WTC11 (cell line): ENCODE results near the gene NCKAP5. TPM values are rescaled to one million over a fixed set of nuclear protein-coding genes. Genes with fewer than 3 reads are reported as not detected.

Source experiments
- ATAC-seq: fragments of 200-7000 bp; cut with Tn5 transposase; 2 replicates; pipeline ENCODE4 v1.10.0; 2021; ENCODE audit warnings: mild to moderate bottlenecking, moderate library complexity
- CTCF ChIA-PET: fragments of 300-600 bp; sonication (Branson Sonifier 250); formaldehyde crosslinking; loops from one replicate; lab custom pipeline; 2021; ENCODE audit warnings: antibody characterized with exemption; lab: Charles Lee
- POLR2A ChIA-PET: fragments of 350-600 bp; sonication (Branson Sonifier 250); formaldehyde crosslinking; loops from one replicate; lab custom pipeline; 2021; ENCODE audit warnings: antibody characterized with exemption; lab: Charles Lee
- DNase-seq: peaks from one replicate; pipeline ENCODE4 v3.0.0; 2021; ENCODE audit warnings: low spot score
- H3K27ac Mint-ChIP-seq: 2 replicates; pipeline ENCODE4 v1.8.0; 2021; ENCODE audit warnings: mixed read lengths
- H3K27me3 Mint-ChIP-seq: 2 replicates; pipeline ENCODE4 v1.8.0; 2021; ENCODE audit warnings: low read depth, mild to moderate bottlenecking, moderate library complexity, mixed read lengths
- H3K36me3 Mint-ChIP-seq: 2 replicates; pipeline ENCODE4 v1.8.0; 2021; ENCODE audit warnings: mixed read lengths
- H3K4me1 Mint-ChIP-seq: 2 replicates; pipeline ENCODE4 v1.8.0; 2022; ENCODE audit warnings: mixed read lengths
- H3K4me3 Mint-ChIP-seq: 2 replicates; pipeline ENCODE4 v1.8.0; 2021; ENCODE audit warnings: mild to moderate bottlenecking, moderate library complexity, mixed read lengths
- H3K9me3 Mint-ChIP-seq: 2 replicates; pipeline ENCODE4 v1.8.0; 2021; ENCODE audit warnings: mixed read lengths
- CREM ChIP-seq: sonication (generic); formaldehyde crosslinking; IDR thresholded peaks from 2 replicates; pipeline ENCODE4 v1.8.1; 2022; ENCODE audit warnings: mild to moderate bottlenecking, missing genetic modification reagents, moderate library complexity
- E2F4 ChIP-seq: sonication (generic); formaldehyde crosslinking; IDR thresholded peaks from 2 replicates; pipeline ENCODE4 v1.8.1; 2022; ENCODE audit warnings: low read depth, mild to moderate bottlenecking, moderate library complexity, missing genetic modification reagents, borderline replicate concordance
- ERG ChIP-seq: fragments of 250-450 bp; sonication (Bioruptor Pico); IDR thresholded peaks from 2 replicates; pipeline ENCODE4 v1.8.0; 2021; ENCODE audit warnings: mild to moderate bottlenecking
- FOXK1 ChIP-seq: sonication (generic); formaldehyde crosslinking; IDR thresholded peaks from 2 replicates; pipeline ENCODE4 v1.8.0; 2022; ENCODE audit warnings: mild to moderate bottlenecking, moderate library complexity, missing genetic modification reagents
- HMGA2 ChIP-seq: fragments of 250-450 bp; sonication (Bioruptor Pico); IDR thresholded peaks from 2 replicates; pipeline ENCODE4 v1.4.0; 2021; ENCODE audit warnings: mild to moderate bottlenecking, moderate library complexity
- JAZF1 ChIP-seq: fragments of 250-450 bp; sonication (Bioruptor Pico); IDR thresholded peaks from 2 replicates; pipeline ENCODE4 v1.9.0; 2021; ENCODE audit warnings: moderate library complexity, mild to moderate bottlenecking, inconsistent platforms
- NR2C2 ChIP-seq: sonication (generic); formaldehyde crosslinking; IDR thresholded peaks from 2 replicates; pipeline ENCODE4 v1.8.0; 2022; ENCODE audit warnings: mild to moderate bottlenecking, missing genetic modification reagents
- RELA ChIP-seq: sonication (generic); formaldehyde crosslinking; IDR thresholded peaks from 2 replicates; pipeline ENCODE4 v1.8.1; 2022; ENCODE audit warnings: missing genetic modification reagents, mild to moderate bottlenecking, borderline replicate concordance
- SOX15 ChIP-seq: fragments of 250-450 bp; sonication (Bioruptor Pico); IDR thresholded peaks from 2 replicates; pipeline ENCODE4 v1.9.0; 2021; ENCODE audit warnings: mild to moderate bottlenecking
- TEAD1 ChIP-seq: sonication (generic); formaldehyde crosslinking; IDR thresholded peaks from 2 replicates; pipeline ENCODE4 v1.8.0; 2022; ENCODE audit warnings: mild to moderate bottlenecking, missing genetic modification reagents
- TP53 ChIP-seq: sonication (generic); formaldehyde crosslinking; IDR thresholded peaks from 2 replicates; pipeline ENCODE4 v1.8.1; 2023; ENCODE audit warnings: mild to moderate bottlenecking, missing genetic modification reagents
- ZNF121 ChIP-seq: sonication (generic); formaldehyde crosslinking; IDR thresholded peaks from 2 replicates; pipeline ENCODE4 v1.8.0; 2023; ENCODE audit warnings: missing genetic modification reagents
- ZNF396 ChIP-seq: fragments of 250-450 bp; sonication (Bioruptor Pico); IDR thresholded peaks from 2 replicates; pipeline ENCODE4 v1.8.0; 2021; ENCODE audit warnings: mild to moderate bottlenecking, moderate library complexity, borderline replicate concordance
- ZNF423 ChIP-seq: fragments of 250-450 bp; sonication (Bioruptor Pico); IDR thresholded peaks from 2 replicates; pipeline ENCODE4 v2.1.2; 2022; ENCODE audit warnings: mild to moderate bottlenecking, moderate library complexity
- total RNA-seq: library from RNA; stranded (reverse); gene quantifications from 3 replicates; pipeline ENCODE4 v1.2.3, GENCODE V29; 2021
- TF ChIP-seq, protein P1 (sequence below): sonication (generic); formaldehyde crosslinking; IDR thresholded peaks from 2 replicates; pipeline ENCODE4 v1.8.1; 2023; ENCODE audit warnings: mild to moderate bottlenecking, missing genetic modification reagents
- TF ChIP-seq, protein P2 (sequence below): sonication (generic); formaldehyde crosslinking; IDR thresholded peaks from 2 replicates; pipeline ENCODE4 v1.8.0; 2022; ENCODE audit warnings: mild to moderate bottlenecking, missing genetic modification reagents
- TF ChIP-seq, protein P3 (sequence below): fragments of 250-450 bp; sonication (Bioruptor Pico); IDR thresholded peaks from 2 replicates; pipeline ENCODE4 v1.9.0; 2021; ENCODE audit warnings: mild to moderate bottlenecking
- TF ChIP-seq, protein P4 (sequence below): sonication (generic); formaldehyde crosslinking; IDR thresholded peaks from 2 replicates; pipeline ENCODE4 v1.8.1; 2022; ENCODE audit warnings: low read depth, missing genetic modification reagents, borderline replicate concordance
- TF ChIP-seq, protein P5 (sequence below): sonication (generic); formaldehyde crosslinking; IDR thresholded peaks from 2 replicates; pipeline ENCODE4 v1.8.0; 2022; ENCODE audit warnings: missing genetic modification reagents

Gene NCKAP5
- total RNA-seq, 1 experiment from 2014 or later: 0.55 TPM

DNA sequence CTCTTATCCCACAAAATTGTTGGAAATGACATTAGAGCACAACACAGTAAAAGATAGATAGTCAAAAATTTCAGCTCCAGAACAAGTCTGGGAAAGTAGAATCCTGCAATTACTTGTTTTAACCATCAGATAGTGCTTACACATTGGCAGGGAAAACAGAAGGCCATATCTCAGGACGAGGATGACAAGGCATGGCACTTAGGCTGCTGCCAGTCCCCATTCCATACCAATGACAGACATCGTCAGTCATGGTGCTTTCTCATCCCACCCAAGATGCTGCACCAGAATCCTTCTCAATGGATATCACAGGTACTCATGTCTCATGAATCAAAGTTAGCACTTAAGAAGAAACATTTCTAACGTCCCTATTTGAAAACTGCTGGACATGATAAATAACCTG lies 187.3 kb downstream of the NCKAP5 start (continued):
- TF ChIP-seq, protein P1, sequence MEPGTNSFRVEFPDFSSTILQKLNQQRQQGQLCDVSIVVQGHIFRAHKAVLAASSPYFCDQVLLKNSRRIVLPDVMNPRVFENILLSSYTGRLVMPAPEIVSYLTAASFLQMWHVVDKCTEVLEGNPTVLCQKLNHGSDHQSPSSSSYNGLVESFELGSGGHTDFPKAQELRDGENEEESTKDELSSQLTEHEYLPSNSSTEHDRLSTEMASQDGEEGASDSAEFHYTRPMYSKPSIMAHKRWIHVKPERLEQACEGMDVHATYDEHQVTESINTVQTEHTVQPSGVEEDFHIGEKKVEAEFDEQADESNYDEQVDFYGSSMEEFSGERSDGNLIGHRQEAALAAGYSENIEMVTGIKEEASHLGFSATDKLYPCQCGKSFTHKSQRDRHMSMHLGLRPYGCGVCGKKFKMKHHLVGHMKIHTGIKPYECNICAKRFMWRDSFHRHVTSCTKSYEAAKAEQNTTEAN (CRISPR knock-in tag): no peak
- TF ChIP-seq TP53 (CRISPR knock-in tag) (no peak), ZNF396 (CRISPR knock-in tag) (no peak), ERG (CRISPR knock-in tag) (no peak)
- TF ChIP-seq, protein P2, sequence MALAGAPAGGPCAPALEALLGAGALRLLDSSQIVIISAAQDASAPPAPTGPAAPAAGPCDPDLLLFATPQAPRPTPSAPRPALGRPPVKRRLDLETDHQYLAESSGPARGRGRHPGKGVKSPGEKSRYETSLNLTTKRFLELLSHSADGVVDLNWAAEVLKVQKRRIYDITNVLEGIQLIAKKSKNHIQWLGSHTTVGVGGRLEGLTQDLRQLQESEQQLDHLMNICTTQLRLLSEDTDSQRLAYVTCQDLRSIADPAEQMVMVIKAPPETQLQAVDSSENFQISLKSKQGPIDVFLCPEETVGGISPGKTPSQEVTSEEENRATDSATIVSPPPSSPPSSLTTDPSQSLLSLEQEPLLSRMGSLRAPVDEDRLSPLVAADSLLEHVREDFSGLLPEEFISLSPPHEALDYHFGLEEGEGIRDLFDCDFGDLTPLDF (CRISPR knock-in tag): no peak

- H3K9me3 Mint-ChIP-seq: peaks cover 12% of the 10 kb centered on the region
- no peaks in the 10 kb centered on the region for H3K27me3 Mint-ChIP-seq
- no peak overlapping the region for H3K4me3 Mint-ChIP-seq
- TF ChIP-seq CREM (CRISPR knock-in tag): no peak
- no peak for TF ChIP-seq JAZF1 (CRISPR knock-in tag)
- no peak for TF ChIP-seq HMGA2 (CRISPR knock-in tag)
- no peak for TF ChIP-seq TEAD1 (CRISPR knock-in tag)
- no peak for TF ChIP-seq SOX15 (CRISPR knock-in tag)
- no peak for TF ChIP-seq ZNF423 (CRISPR knock-in tag)
- TF ChIP-seq E2F4 (CRISPR knock-in tag): no peak
- TF ChIP-seq, protein P3, sequence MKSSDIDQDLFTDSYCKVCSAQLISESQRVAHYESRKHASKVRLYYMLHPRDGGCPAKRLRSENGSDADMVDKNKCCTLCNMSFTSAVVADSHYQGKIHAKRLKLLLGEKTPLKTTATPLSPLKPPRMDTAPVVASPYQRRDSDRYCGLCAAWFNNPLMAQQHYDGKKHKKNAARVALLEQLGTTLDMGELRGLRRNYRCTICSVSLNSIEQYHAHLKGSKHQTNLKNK (CRISPR knock-in tag): no peak
- TF ChIP-seq, protein P4, sequence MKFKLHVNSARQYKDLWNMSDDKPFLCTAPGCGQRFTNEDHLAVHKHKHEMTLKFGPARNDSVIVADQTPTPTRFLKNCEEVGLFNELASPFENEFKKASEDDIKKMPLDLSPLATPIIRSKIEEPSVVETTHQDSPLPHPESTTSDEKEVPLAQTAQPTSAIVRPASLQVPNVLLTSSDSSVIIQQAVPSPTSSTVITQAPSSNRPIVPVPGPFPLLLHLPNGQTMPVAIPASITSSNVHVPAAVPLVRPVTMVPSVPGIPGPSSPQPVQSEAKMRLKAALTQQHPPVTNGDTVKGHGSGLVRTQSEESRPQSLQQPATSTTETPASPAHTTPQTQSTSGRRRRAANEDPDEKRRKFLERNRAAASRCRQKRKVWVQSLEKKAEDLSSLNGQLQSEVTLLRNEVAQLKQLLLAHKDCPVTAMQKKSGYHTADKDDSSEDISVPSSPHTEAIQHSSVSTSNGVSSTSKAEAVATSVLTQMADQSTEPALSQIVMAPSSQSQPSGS: no peak
- TF ChIP-seq FOXK1 (CRISPR knock-in tag): no peak
- no peak for TF ChIP-seq ZNF121
- TF ChIP-seq NR2C2 (CRISPR knock-in tag): no peak
- TF ChIP-seq, protein P5, sequence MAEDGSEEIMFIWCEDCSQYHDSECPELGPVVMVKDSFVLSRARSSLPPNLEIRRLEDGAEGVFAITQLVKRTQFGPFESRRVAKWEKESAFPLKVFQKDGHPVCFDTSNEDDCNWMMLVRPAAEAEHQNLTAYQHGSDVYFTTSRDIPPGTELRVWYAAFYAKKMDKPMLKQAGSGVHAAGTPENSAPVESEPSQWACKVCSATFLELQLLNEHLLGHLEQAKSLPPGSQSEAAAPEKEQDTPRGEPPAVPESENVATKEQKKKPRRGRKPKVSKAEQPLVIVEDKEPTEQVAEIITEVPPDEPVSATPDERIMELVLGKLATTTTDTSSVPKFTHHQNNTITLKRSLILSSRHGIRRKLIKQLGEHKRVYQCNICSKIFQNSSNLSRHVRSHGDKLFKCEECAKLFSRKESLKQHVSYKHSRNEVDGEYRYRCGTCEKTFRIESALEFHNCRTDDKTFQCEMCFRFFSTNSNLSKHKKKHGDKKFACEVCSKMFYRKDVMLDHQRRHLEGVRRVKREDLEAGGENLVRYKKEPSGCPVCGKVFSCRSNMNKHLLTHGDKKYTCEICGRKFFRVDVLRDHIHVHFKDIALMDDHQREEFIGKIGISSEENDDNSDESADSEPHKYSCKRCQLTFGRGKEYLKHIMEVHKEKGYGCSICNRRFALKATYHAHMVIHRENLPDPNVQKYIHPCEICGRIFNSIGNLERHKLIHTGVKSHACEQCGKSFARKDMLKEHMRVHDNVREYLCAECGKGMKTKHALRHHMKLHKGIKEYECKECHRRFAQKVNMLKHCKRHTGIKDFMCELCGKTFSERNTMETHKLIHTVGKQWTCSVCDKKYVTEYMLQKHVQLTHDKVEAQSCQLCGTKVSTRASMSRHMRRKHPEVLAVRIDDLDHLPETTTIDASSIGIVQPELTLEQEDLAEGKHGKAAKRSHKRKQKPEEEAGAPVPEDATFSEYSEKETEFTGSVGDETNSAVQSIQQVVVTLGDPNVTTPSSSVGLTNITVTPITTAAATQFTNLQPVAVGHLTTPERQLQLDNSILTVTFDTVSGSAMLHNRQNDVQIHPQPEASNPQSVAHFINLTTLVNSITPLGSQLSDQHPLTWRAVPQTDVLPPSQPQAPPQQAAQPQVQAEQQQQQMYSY: no peak
- TF ChIP-seq RELA (CRISPR knock-in tag): no peak
- DNase-seq (no peak), ATAC-seq (no peak)
- ChIA-PET POLR2A (no interaction called here), CTCF (interaction anchor here (0.8 kb wide), 1 partner anchor 466 kb away, joined by 3 read pairs; no protein-coding TSS in a partner anchor)
- no peak overlapping the region for H3K27ac Mint-ChIP-seq
- no peaks in the 10 kb centered on the region for H3K36me3 Mint-ChIP-seq
- H3K4me1 Mint-ChIP-seq: peaks cover 17% of the 10 kb centered on the region
Observed at GRCh38 chr2:133378928-133379549, 189.2 kb downstream of the NCKAP5 start.
